K562 (cell line): Measurements from ENCODE around the gene NR0B1. TPM values are rescaled to one million over a fixed set of nuclear protein-coding genes. Genes with fewer than 3 reads are reported as not detected.

Experiments used
- BCOR ChIP-seq: fragments of 450-650 bp; IDR thresholded peaks from 2 replicates; pipeline ENCODE4 v1.6.1; 2016
- CBX5 ChIP-seq: IDR thresholded peaks from 2 replicates; pipeline ENCODE4 v1.6.1; 2014; ENCODE audit warnings: low read depth, borderline replicate concordance
- E2F6 ChIP-seq, 2 experiments: IDR thresholded peaks; 2 replicates each; pipeline ENCODE4 v1.6.1; 2011; ENCODE audit warnings: borderline replicate concordance in 1 of 2, control low read depth in 1 of 2, low read depth in 1 of 2, low read length in 1 of 2, mild to moderate bottlenecking in 1 of 2, mixed read lengths in 1 of 2, moderate library complexity in 1 of 2; ENCODE audit not compliant: insufficient read depth in 1 of 2, insufficient read length in 1 of 2, poor library complexity in 1 of 2, severe bottlenecking in 1 of 2; ENCODE audit errors: extremely low read depth in 1 of 2
- ETS2 ChIP-seq: IDR thresholded peaks from 2 replicates; pipeline ENCODE4 v1.6.1; 2016; ENCODE audit warnings: borderline replicate concordance, missing genetic modification characterization, mild to moderate bottlenecking, moderate library complexity, missing compliant biosample characterization; ENCODE audit not compliant: poor library complexity, severe bottlenecking
- HBP1 ChIP-seq: fragments of 450-650 bp; formaldehyde crosslinking; IDR thresholded peaks from 2 replicates; pipeline ENCODE4 v1.4.0; 2022; ENCODE audit warnings: missing genetic modification characterization
- HINFP ChIP-seq: fragments of 450-650 bp; conservative IDR thresholded peaks from 2 replicates; pipeline ENCODE4 v1.6.1; 2016; ENCODE audit warnings: missing genetic modification characterization, low read depth, mild to moderate bottlenecking, control low read depth, missing compliant biosample characterization
- HNRNPUL1 ChIP-seq: fragments of 200-400 bp; formaldehyde crosslinking; IDR thresholded peaks from 2 replicates; pipeline ENCODE4 v1.6.1; 2017; ENCODE audit warnings: low read length
- HSF4 ChIP-seq: fragments of 250-450 bp; sonication (Bioruptor Pico); IDR thresholded peaks from 2 replicates; pipeline ENCODE4 v2.1.2; 2022; ENCODE audit warnings: mild to moderate bottlenecking, moderate library complexity, borderline replicate concordance
- KDM2B ChIP-seq: fragments of 250-450 bp; sonication (Bioruptor Pico); IDR thresholded peaks from 2 replicates; pipeline ENCODE4 v1.8.0; 2021; ENCODE audit warnings: mild to moderate bottlenecking, moderate library complexity
- MLLT1 ChIP-seq, 2 experiments: fragments of 450-650 bp; IDR thresholded peaks; 2 replicates each; pipeline ENCODE4 v1.6.1; 2016
- NELFE ChIP-seq: IDR thresholded peaks from 2 replicates; pipeline ENCODE4 v1.6.1; 2011; ENCODE audit warnings: mild to moderate bottlenecking; ENCODE audit not compliant: insufficient read depth, insufficient read length
- ZNF175 ChIP-seq: fragments of 200-800 bp; sonication (Bioruptor generic); IDR thresholded peaks from 2 replicates; pipeline ENCODE4 v1.6.1; 2016; ENCODE audit warnings: low read depth, mild to moderate bottlenecking, missing genetic modification characterization, missing compliant biosample characterization
- ZNF584 ChIP-seq: fragments of 200-800 bp; sonication (Bioruptor generic); IDR thresholded peaks from 2 replicates; pipeline ENCODE4 v1.6.1; 2016; ENCODE audit warnings: low read depth, mild to moderate bottlenecking, missing genetic modification characterization, missing compliant biosample characterization
- ZNF766 ChIP-seq: fragments of 200-800 bp; sonication (Bioruptor generic); conservative IDR thresholded peaks from 2 replicates; pipeline ENCODE4 v1.6.1; 2016; ENCODE audit warnings: missing genetic modification characterization, missing compliant biosample characterization
- ZSCAN32 ChIP-seq: fragments of 450-650 bp; formaldehyde crosslinking; IDR thresholded peaks from 2 replicates; pipeline ENCODE4 v1.4.0; 2020; ENCODE audit warnings: mild to moderate bottlenecking, moderate library complexity
- polyA plus RNA-seq, 8 experiments: library from polyadenylated mRNA; depleted of rRNA in 4 of 8; stranded (reverse) in 5 of 8; unstranded in 3 of 8; fragments of >200 nt; fragmentation: Nextera tagmentation in 2 of 8; fragmentation: Illumina TruSeq in 1 of 8; extraction: Ambion mirVana in 2 of 8; extraction: Trizol in 1 of 8; gene quantifications; 2 replicates each; pipeline versions ENCODE4 v1.2.1 to v1.2.3, GENCODE V29; 2011 to 2014; ENCODE audit warnings: inconsistent platforms in 1 of 8, missing spikeins in 1 of 8
- total RNA-seq, 7 experiments: library from RNA; depleted of rRNA in 6 of 7; stranded (reverse); fragments of >200 nt in 6 of 7; fragmentation: Illumina TruSeq in 2 of 7; extraction: Trizol in 2 of 7; gene quantifications; 2 replicates each; pipeline versions ENCODE4 v1.2.1 to v1.2.3, GENCODE V29; 2011 to 2021; ENCODE audit warnings: low replicate concordance in 1 of 7
- TF ChIP-seq, protein P1 (sequence below): fragments of 450-650 bp; IDR thresholded peaks from 2 replicates; pipeline ENCODE4 v1.6.1; 2016; ENCODE audit warnings: mild to moderate bottlenecking

NR0B1 gene
- total and polyA plus RNA-seq, 9 of the 15 experiments (the other 6 are each of a cell fraction or from before 2014, with no cell fraction given), result not detected

GRCh38 chrX:30283456-30284200, 25.6 kb downstream of the NR0B1 start (continued):
- no peak for TF ChIP-seq MLLT1 (IDR thresholded peaks at IDR 0.05)
- no peak for TF ChIP-seq ZSCAN32
- TF ChIP-seq HINFP, result no peak
- no peak for TF ChIP-seq HBP1 (CRISPR knock-in tag)
- TF ChIP-seq CBX5, result no peak
- TF ChIP-seq KDM2B (CRISPR knock-in tag), result no peak
- no peak for TF ChIP-seq ZNF175 (CRISPR knock-in tag)
- no peak for TF ChIP-seq HNRNPUL1
- TF ChIP-seq, protein P1, sequence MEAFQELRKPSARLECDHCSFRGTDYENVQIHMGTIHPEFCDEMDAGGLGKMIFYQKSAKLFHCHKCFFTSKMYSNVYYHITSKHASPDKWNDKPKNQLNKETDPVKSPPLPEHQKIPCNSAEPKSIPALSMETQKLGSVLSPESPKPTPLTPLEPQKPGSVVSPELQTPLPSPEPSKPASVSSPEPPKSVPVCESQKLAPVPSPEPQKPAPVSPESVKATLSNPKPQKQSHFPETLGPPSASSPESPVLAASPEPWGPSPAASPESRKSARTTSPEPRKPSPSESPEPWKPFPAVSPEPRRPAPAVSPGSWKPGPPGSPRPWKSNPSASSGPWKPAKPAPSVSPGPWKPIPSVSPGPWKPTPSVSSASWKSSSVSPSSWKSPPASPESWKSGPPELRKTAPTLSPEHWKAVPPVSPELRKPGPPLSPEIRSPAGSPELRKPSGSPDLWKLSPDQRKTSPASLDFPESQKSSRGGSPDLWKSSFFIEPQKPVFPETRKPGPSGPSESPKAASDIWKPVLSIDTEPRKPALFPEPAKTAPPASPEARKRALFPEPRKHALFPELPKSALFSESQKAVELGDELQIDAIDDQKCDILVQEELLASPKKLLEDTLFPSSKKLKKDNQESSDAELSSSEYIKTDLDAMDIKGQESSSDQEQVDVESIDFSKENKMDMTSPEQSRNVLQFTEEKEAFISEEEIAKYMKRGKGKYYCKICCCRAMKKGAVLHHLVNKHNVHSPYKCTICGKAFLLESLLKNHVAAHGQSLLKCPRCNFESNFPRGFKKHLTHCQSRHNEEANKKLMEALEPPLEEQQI, result no peak
- no peak for TF ChIP-seq NELFE
- TF ChIP-seq ETS2 (tag), result no peak
- TF ChIP-seq ZNF766, result 0 out of 2 replicates have a peak, but pooled peaks have one; percentile 41
- no peak for TF ChIP-seq E2F6 (IDR thresholded peaks at IDR 0.05; ENCODE audit: borderline replicate concordance in 1 of 2, extremely low read depth in 1 of 2, insufficient read depth in 1 of 2, insufficient read length in 1 of 2, low read depth in 1 of 2, low read length in 1 of 2, poor library complexity in 1 of 2, severe bottlenecking in 1 of 2)
- TF ChIP-seq ZNF584 (CRISPR knock-in tag), result no peak
- no peak for TF ChIP-seq BCOR
- TF ChIP-seq HSF4 (CRISPR knock-in tag), result no peak
